ENCODE data around the gene PDIA4.
A peak's percentile ranks its signal among the peaks of the same experiment; 100 is the strongest.
"Not testable (repeated sequence)": the region's sequence is repeated elsewhere in the genome, so short reads cannot be mapped to it uniquely, and the experiment has no call there.

Gene PDIA4, protein sequence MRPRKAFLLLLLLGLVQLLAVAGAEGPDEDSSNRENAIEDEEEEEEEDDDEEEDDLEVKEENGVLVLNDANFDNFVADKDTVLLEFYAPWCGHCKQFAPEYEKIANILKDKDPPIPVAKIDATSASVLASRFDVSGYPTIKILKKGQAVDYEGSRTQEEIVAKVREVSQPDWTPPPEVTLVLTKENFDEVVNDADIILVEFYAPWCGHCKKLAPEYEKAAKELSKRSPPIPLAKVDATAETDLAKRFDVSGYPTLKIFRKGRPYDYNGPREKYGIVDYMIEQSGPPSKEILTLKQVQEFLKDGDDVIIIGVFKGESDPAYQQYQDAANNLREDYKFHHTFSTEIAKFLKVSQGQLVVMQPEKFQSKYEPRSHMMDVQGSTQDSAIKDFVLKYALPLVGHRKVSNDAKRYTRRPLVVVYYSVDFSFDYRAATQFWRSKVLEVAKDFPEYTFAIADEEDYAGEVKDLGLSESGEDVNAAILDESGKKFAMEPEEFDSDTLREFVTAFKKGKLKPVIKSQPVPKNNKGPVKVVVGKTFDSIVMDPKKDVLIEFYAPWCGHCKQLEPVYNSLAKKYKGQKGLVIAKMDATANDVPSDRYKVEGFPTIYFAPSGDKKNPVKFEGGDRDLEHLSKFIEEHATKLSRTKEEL

DNA sequence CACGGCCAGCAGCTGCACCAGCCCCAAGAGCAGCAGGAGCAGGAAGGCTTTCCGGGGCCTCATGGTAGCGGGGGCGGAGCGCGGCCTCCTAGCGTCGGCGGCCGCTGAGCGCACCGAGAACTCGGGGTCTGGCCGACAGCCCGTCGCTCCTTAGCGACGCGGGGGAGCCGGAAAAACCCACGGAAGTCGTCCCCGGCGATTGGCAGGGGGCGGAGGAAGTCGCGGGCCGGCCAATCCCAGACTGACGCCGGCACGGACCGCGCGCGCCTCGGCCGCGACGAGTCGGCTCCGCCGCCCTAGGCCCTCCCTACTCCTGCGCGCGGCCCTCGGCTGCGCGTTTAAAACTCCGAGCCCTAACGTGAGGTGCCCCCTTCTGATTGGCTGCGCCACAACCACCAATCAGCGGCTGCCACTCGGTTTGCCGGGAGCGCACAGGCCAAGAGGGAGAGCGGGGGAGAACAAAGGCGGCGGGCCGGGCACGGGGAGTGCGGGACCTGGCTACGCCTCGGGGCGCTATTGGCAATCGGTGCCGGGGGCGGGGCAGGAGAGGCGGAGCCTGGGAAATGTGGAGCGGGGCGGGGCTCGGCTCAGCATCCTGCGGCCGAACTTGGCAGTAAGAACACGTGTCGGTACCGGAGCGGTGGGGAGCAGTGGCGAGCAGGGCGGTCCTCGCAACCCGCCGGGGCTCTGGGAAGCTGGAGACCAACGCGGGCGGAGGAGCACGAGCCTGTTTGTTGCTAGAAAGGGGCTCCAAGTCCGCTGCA lies at the start of gene PDIA4:
Gene PDIA4 (minus strand): TSS at position 160 of the 764 bp plus-strand sequence. CDS start 97 bp downstream, at position 63.
- no peaks in the 10 kb centered on the region for H3K9me3 Mint-ChIP-seq
- no peaks in the 10 kb centered on the region for H3K27me3 Mint-ChIP-seq
- H3K27ac Mint-ChIP-seq: peak within 1 kb of the TSS; percentile 95
- peaks cover 41% of the 10 kb centered on the region for H3K4me1 Mint-ChIP-seq (ENCODE audit: low read depth)
- peaks cover 44% of the 10 kb centered on the region for H3K36me3 Mint-ChIP-seq (ENCODE audit: low read depth)
- DNase-seq: peak; percentile 100
- H3K4me3 Mint-ChIP-seq: peak within 1 kb of the TSS; percentile 98

- Mint-ChIP-seq H3K27ac (no peak overlapping the region), H3K9me3 (no peaks in the 10 kb centered on the region)
- DNase-seq: no peak
These were observed 49.3 kb upstream of the PDIA4 start for GRCh38 chr7:149077594-149077993.

GRCh38 chr7:149075286-149075685 lies 47.0 kb upstream of the PDIA4 start:
- peak overlapping the region; percentile 22 for H3K27ac Mint-ChIP-seq
- H3K27me3 Mint-ChIP-seq: no peaks in the 10 kb centered on the region
- H3K36me3 Mint-ChIP-seq (ENCODE audit: low read depth): peaks cover 64% of the 10 kb centered on the region
- no peak for DNase-seq
- no peaks in the 10 kb centered on the region for H3K9me3 Mint-ChIP-seq
- peaks cover 12% of the 10 kb centered on the region for H3K4me1 Mint-ChIP-seq (ENCODE audit: low read depth)
- H3K4me3 Mint-ChIP-seq: no peak overlapping the region

More at GRCh38 chr7:149077594-149077993, 49.3 kb upstream of the PDIA4 start:
- Mint-ChIP-seq H3K36me3 (ENCODE audit: low read depth) (peaks cover 52% of the 10 kb centered on the region), H3K27me3 (no peaks in the 10 kb centered on the region), H3K4me3 (no peak overlapping the region), H3K4me1 (ENCODE audit: low read depth) (peaks cover 19% of the 10 kb centered on the region)

DNA sequence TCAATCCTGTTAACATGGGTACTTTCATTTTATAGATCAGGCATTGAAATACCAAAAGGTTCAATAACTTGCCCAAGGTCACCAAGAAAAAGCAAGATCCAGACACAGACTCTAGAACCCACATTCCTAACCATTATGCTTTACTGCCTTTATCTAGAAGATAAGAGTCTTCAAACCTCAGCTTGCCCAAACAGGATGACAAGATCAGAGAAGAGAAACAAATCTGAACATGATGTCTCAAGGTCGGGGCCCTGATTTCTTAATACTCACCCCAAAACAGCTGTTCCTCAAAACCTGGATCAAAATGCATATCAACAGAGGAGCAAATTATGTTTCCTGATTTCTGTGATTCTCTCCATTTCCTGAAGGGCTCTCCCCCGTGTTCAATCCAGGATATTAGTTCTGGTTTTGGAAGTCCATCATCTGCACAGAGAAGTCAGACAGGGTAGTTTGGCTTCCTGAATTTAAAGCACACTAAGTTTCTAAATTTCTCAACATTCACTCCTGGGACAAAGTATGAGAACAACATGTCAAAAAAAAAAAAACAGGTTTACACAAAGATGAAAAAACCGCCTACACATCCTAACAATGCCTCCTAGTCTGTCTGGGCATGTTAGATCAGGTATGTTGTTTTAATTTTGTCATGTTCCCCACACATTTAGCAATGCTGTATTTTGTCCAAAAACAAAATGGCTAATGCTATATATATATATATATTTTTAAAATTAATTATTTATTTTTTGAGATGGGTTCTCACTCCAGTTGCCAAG lies 46.0 kb upstream of the PDIA4 start:
- peaks cover 65% of the 10 kb centered on the region for H3K36me3 Mint-ChIP-seq (ENCODE audit: low read depth)
- no peaks in the 10 kb centered on the region for H3K9me3 Mint-ChIP-seq
- H3K4me1 Mint-ChIP-seq (ENCODE audit: low read depth): peaks cover 11% of the 10 kb centered on the region
- DNase-seq: no peak
- H3K4me3 Mint-ChIP-seq: no peak overlapping the region
- H3K27me3 Mint-ChIP-seq: no peaks in the 10 kb centered on the region
- peak overlapping the region; percentile 73 for H3K27ac Mint-ChIP-seq

DNA sequence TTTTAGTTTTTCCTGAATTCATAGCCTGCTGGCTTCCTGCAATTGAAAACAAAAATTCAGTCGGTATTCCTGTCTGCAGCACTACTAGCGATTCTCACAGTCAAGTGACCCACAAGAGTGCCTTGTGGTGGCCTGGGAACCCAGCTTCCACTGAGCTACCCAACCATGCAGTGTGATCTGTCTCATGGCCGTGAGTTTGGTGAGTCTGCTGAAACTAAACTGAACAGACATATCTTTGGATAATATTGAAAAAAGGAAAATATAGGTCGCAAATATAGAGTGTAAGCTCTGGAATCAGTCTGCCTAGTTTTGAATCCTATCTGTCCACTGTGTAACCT lies 44.1 kb upstream of the PDIA4 start:
- Mint-ChIP-seq H3K9me3 (no peaks in the 10 kb centered on the region), H3K36me3 (ENCODE audit: low read depth) (peaks cover 61% of the 10 kb centered on the region), H3K27me3 (no peaks in the 10 kb centered on the region), H3K4me1 (ENCODE audit: low read depth) (peaks cover 11% of the 10 kb centered on the region), H3K4me3 (peak overlapping the region; percentile 66), H3K27ac (peak overlapping the region; percentile 83)
- no peak for DNase-seq

GRCh38 chr7:149071641-149072437 lies 43.5 kb upstream of the PDIA4 start:
- peak; percentile 70 for DNase-seq
- peaks cover 58% of the 10 kb centered on the region for H3K36me3 Mint-ChIP-seq (ENCODE audit: low read depth)
- H3K4me1 Mint-ChIP-seq (ENCODE audit: low read depth): peaks cover 11% of the 10 kb centered on the region
- no peaks in the 10 kb centered on the region for H3K9me3 Mint-ChIP-seq
- H3K4me3 Mint-ChIP-seq: peak overlapping the region; percentile 66
- H3K27me3 Mint-ChIP-seq: no peaks in the 10 kb centered on the region
- H3K27ac Mint-ChIP-seq: peak overlapping the region; percentile 83

- DNase-seq: no peak
- Mint-ChIP-seq H3K27ac (no peak overlapping the region), H3K27me3 (no peaks in the 10 kb centered on the region), H3K4me1 (ENCODE audit: low read depth) (peaks cover 11% of the 10 kb centered on the region), H3K36me3 (ENCODE audit: low read depth) (peaks cover 53% of the 10 kb centered on the region), H3K4me3 (no peak overlapping the region), H3K9me3 (no peaks in the 10 kb centered on the region)
These were observed 42.9 kb upstream of the PDIA4 start for GRCh38 chr7:149071182-149071635.

GRCh38 chr7:149070372-149071125 lies 42.2 kb upstream of the PDIA4 start:
- H3K27me3 Mint-ChIP-seq: no peaks in the 10 kb centered on the region
- no peaks in the 10 kb centered on the region for H3K9me3 Mint-ChIP-seq
- no peak overlapping the region for H3K4me3 Mint-ChIP-seq
- H3K36me3 Mint-ChIP-seq (ENCODE audit: low read depth): peaks cover 56% of the 10 kb centered on the region
- peaks cover 13% of the 10 kb centered on the region for H3K4me1 Mint-ChIP-seq (ENCODE audit: low read depth)
- DNase-seq: no peak
- no peak overlapping the region for H3K27ac Mint-ChIP-seq

GRCh38 chr7:149067869-149068268 lies 39.6 kb upstream of the PDIA4 start:
- H3K4me1 Mint-ChIP-seq (ENCODE audit: low read depth): peaks cover 14% of the 10 kb centered on the region
- no peak for DNase-seq
- no peak overlapping the region for H3K4me3 Mint-ChIP-seq

DNA sequence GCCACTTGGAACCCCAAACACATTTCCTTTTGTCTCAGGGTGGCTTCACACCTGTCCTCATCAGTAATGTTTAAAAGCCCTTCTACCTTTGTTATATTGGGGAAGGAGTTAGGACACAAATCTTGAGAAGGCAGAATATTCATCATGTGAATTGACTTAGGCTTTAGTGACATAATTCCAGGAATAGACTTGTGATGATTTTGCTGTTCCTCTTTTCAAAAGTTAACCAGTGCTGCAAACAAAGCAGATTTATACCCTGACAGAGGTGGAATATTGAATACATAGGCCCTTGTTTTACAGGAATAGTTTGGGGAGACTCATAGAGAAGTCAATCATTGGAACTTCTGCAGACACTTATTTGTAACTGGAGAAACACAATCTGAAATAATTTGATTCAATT lies 35.2 kb upstream of the PDIA4 start:
- no peak overlapping the region for H3K4me3 Mint-ChIP-seq
- no peak overlapping the region for H3K27ac Mint-ChIP-seq
- no peaks in the 10 kb centered on the region for H3K27me3 Mint-ChIP-seq
- no peak for DNase-seq
- no peaks in the 10 kb centered on the region for H3K9me3 Mint-ChIP-seq
- H3K4me1 Mint-ChIP-seq (ENCODE audit: low read depth): peaks cover 8% of the 10 kb centered on the region
- peaks cover 14% of the 10 kb centered on the region for H3K36me3 Mint-ChIP-seq (ENCODE audit: low read depth)

More at GRCh38 chr7:149067869-149068268, 39.6 kb upstream of the PDIA4 start:
- Mint-ChIP-seq H3K9me3 (no peaks in the 10 kb centered on the region), H3K27ac (peak overlapping the region; percentile 35), H3K27me3 (no peaks in the 10 kb centered on the region), H3K36me3 (ENCODE audit: low read depth) (peaks cover 44% of the 10 kb centered on the region)

DNA sequence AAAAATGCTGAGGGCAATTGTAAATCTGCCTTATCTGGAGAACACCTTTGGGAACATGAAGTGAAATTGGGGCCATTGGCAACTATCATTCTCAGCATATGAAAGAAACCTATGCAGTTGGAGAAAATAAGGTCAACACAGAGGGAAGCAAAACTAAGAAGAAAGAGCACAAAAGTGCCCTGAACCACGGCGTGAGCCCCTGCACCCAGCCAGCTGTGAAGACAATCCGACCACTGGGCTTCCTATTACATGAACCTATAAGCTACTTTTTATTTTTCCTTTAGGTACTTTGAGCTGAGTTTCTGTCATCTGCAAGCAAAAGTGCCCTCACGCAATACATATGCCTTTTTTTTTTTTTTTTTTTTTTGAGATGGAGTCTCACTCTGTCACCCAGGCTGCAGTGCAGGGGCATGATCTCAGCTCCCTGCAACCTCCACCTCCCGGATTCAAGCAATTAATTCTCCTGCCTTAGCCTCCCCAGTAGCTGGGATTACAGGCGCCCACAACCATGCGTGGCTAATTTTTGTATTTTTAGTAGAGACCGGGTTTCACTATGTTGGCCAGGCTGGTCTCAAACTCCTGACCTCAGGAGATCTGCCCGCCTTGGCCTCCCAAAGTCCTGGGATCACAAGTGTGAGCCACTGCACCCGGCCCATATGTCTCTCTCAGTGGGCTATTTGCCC lies 34.1 kb upstream of the PDIA4 start:
- not testable (repeated sequence) for H3K9me3 Mint-ChIP-seq; DNase-seq; H3K36me3 Mint-ChIP-seq (ENCODE audit: low read depth); H3K27ac Mint-ChIP-seq; H3K4me1 Mint-ChIP-seq (ENCODE audit: low read depth); H3K4me3 Mint-ChIP-seq; H3K27me3 Mint-ChIP-seq

DNA sequence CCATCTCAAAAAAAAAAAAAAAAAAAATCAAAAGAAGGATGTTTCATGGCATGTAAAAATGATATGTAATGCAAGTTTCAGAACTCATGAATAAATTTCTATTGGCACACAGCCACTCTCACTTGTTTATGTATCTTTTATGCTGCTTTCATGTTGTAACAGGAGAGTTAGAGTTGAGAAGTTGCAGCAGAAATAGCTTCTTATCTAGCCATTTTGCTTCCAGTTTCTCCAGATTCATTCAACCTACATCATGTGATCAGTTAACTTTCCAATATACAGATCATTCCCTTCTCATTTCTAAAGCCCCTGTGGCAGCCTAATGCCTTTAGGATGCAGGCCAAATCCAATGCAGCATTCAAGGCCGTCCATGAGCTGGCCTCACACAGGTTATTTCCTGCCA lies 31.9 kb upstream of the PDIA4 start:
- H3K27me3 Mint-ChIP-seq: no peaks in the 10 kb centered on the region
- peaks cover 4% of the 10 kb centered on the region for H3K4me1 Mint-ChIP-seq (ENCODE audit: low read depth)
- no peaks in the 10 kb centered on the region for H3K9me3 Mint-ChIP-seq
- no peak overlapping the region for H3K27ac Mint-ChIP-seq
- H3K4me3 Mint-ChIP-seq: no peak overlapping the region
- H3K36me3 Mint-ChIP-seq (ENCODE audit: low read depth): peaks cover under 1% of the 10 kb centered on the region
- no peak for DNase-seq

All from activated T-cell treated with anti-CD3 and anti-CD28 coated beads, Interleukin-2, amount 50 U/mL, for 24 hours (primary cell).